Measurements from ENCODE around the gene GABRG3.

Gene GABRG3

DNA sequence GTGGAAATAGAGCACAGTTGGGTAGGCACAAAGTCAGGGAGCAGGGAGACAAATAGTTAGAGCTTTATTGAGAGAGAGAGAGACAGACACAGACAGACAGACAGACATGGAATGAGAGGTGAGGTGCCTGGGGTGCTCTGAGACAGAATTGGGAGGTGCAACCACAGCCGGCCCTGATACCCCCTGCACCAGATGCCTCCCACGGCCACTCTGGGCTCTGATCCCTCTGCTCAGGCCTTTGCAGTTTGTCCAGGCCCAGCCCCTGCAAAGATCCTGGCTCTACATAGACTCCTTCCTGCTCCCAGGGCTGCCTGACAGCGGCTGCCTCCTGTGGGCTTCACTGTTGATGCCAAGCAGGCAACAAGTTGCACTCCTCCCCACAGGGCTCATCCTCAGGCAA, 283.8 kb downstream of the GABRG3 start:
- no peak for DNase-seq

DNA sequence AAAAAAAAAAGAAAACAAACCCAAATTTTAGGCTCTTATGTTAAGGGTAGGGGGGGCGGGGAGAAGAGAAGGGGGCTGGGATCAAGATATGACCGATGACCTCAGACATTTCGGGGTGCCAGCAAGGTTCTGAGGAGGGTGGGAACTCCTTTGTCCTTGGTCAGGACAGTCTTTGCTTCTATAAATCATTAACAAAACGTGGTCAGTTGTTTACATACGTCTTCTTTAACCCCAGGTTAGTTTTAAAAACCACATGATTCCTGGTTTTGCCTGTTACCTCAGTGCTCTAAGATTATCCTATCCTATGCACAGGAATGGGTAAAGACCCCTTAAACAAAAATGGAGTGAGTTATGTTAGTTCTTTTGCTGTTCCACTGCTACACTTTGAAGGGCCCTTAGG, 285.5 kb downstream of the GABRG3 start:
- no peak for DNase-seq

DNA sequence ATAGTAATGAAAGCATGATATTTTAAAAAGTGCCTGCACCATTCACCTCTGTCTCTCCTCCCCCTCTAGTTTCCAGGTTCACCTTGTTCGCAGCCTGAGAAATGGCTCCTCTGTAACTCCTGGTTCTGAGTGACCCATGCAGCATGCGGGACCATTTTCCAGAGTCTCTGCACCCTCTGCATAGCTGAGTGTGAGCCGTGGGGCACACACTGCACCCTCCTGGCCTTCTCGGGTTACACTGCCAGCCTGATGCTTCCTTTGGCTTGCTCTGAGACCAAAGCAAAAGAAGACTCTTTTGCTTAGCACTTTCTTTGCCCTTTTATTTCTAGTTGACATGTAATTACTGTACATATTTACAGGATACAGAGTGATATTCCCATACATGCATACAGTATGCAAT, 287.3 kb downstream of the GABRG3 start:
- no peak for DNase-seq

DNA sequence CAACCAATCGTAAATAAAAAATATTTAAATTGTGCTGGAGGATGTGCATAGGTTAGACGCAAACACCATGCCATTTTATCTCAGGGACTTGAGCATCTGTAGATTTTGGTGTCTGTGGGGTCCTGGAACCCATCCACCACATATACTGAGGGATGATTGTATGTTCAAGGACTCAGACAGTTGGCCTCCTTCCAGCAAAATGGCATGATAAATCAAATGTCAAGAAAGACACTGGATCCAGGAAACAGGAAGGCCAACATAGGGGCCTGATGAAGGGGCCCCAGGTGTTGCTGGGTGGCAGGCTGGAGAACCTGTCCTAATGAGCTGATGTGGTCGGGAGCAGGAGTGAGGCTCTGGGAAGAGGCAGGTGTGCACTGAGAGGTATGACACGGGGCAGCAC, 289.5 kb downstream of the GABRG3 start:
- no peak for DNase-seq

DNA sequence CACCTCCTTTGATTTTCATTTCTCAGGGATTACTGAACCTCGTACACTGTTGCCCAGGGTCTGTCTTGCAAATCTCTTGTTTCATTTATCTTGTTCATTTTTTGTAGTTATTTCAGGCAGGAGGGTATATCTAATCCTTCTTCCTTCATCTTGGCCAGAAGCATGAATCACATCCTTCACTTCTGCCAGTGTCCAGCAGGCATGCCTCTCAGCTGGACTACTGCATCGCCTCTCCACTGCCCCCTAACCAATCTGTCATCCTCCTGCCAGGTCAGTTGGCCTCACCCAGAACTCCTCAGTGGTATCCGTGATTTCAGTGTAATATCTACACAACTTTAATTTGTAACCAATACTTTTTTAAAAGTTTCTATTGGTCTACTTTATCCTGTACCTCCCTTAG, 297.9 kb downstream of the GABRG3 start:
- no peak for DNase-seq

DNA sequence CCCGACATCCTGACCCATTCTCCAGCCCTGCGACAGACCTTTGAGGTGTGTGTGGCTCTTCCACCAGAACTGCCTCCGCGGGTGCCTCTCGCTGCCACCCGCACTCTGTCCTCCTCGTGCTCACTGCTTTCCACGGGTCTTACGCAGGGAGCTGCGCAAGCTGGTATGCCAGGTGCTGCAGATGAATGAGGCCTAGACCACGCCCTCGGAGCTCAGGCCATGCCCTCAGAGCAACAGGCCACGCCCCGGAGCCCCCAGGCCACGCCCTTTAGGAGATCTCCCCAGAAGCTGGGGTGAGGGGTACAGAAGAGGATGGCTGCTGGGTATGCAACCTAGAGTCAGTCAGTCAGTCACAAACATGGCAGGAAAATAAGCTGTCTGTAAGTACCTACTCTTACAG, 300.3 kb downstream of the GABRG3 start:
- DNase-seq: no peak

DNA sequence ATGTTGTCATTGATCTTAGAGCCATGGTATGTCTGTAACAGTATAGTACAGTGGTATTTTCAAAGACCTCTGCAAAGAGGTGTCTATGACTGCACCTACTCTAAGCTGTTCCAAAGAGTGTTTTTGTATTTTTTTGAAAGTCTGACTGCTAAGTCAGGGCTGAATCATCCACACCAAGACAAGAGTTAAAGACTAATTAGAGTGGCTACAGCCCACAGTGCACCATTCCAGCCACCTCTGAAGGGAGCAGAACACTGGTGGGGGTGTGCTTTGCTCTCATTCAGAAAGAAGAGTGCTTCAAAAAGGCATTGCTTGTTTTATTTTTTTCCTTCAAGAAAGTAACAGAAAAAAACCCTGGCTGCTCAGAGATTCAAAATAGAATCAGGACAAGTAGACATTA, 301.4 kb downstream of the GABRG3 start:
- DNase-seq: no peak

DNA sequence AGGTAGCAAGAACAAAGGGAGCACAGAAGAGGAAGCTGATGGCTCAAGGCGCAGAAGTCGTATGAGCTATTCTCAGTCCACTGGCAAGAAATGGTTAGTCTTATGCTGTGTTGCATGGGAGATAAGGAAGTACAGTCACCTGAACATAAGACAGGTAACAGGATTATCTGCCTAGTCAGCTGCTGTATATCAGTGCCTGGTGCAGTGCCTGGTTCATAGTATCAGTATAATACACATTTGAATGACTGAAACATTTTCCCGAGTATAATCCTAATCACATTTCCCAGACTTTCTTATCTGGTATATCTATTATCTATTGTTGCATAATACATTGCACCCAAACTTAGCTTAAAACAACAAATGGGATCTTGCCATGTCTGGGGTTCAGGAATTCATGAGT, 302.5 kb downstream of the GABRG3 start:
- no peak for DNase-seq

DNA sequence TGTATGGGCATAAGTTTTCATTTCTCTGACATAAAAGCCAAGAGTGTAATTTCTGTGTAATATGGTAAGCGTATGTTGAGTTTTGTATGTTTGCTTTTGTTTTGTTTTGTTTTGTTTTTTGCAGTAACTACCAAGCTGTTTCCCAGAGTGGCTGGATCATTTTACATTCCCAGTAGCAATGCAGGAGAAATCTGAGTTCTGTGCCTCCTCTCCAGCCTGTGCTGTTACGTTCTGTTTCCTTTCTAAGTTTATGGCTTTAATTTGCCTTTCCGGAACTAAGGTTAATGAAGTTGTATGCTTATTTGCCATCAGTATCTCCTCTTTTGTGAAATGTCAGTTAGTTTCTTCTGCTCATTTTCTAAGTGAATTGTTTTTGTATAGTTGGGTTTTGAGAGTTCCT, 307.8 kb downstream of the GABRG3 start:
- DNase-seq: no peak

DNA sequence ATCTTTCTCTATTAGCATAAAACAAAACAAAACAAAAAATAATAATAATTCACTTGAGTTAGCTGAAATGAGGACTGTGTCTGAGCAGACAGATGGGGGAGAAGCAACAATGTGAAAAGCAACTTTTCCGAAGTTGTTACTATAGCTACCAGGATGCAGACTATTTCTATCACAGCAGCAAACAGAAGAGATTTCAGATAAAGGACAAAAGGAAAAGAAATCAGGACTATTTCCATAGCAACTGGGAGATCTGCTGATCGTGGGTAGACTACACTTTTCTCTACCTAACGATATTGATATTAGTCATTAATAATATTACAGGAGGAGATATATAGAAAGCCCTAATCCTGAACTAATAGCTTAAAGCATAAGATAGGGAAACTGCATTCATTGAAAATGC, 321.7 kb downstream of the GABRG3 start:
- no peak for DNase-seq

DNA sequence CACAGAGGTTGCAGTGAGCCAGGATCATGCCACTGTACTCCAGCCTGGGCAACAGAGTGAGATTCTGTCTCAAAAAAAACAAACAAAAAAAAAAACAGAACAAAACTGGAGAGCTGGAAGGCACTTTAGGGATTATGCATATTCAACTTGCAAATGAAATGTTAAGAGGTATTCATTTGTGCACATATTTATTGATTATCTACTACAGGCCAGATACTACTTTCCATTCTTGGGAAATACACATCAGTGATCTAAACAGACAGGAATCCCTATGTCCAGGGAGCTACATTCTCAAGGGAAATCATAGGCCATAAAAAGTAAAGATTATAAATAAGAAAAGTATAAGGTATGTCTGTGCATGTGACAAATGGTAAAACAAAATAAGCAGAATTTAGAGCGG, 322.6 kb downstream of the GABRG3 start:
- DNase-seq: no peak

DNA sequence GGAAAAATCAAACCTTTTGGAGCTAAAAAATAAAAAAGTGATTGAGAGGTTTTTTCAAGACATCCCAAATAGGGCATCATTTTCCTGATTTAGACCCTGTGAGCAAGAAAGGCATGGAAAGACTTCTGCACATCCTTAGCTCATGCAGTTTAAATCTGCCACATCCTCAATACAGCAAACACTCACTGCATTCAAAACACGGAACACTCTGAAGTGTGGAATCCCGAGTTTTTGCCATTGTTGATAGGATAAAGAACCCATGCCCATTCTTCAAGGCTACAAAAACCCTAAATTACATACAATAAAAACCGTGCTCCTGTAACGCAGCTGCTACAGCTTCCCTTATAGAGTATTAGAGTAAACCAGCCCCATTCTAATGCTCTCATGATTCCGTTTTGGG, 346.8 kb downstream of the GABRG3 start:
- no peak for DNase-seq

DNA sequence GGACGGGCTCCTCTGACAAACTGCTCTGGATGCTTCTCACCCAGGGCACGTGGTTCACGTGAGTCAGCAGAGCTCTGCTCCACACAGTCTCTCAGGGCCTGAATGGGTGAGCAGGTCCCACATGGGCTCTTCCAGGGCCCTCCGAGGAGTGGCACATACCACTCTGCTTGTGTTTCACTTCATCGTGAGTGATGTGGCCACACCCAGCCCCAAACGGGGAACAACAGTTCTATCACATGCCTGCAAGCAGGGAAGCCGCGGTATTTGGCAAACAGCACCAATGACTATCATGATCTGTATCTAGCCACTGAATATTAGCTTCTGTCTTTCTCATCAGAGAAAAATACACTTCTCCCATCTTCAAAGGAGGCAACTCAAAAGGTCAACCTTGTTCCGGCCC, 352.8 kb downstream of the GABRG3 start:
- no peak for DNase-seq

DNA sequence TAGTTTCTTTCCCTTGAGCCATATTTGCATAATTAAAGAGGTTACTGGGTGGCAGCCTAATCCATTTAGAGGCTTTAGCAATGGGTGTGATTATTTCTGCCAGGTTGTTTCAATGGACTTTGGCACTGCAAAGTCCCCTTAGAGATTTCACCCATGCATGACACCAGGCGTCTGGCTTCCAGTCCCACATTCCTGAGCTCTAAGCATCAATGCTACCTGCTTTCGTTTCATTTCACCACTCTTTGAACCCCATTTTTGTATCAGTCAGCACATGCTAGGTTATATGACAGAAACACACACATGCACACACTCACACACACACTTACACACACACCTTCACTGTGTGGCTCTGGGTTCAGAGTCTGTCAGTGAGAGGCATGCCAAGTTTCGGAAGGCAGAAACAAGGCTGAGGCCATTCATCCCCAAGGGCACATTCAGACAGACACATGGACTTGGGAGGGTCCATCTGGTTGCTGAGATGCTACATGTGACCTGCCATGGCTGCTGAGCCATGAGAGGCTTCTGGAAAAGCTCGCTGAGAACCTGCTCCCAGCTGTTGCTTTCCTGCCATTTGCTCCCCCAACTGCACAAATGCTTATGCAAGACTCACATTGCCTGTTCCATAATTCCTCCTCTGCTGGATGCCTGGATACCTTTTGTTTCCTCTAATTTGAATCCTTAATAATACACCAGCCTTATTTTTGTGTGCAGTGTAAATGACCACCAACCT, 354.1 kb downstream of the GABRG3 start:
- DNase-seq: no peak

DNA sequence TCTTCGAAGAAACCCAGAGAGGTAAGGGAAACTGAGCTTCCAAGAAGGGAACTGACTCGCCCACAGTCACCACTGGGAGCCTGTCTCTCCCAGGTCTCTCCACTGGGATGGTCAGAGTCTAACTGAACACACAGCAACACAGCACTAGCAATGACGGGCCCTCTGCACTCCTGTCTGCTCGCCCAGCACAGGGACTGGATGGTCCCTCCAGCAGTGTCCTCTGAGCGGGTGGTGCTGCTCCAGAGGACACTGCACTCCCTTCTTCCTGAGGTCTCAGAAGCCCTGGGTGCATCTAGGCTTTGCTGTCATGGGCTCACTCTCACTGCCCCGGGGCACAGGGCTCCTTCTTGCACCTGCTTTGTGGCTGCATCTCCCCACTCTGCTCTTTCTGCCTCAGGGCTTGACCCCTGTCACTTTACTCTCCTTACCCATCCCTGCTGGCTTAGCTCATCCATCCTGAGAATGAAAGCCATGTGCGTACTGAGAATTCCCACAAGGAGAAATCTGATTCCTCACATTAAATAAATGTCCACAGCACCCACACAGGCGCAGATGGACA, 356.6 kb downstream of the GABRG3 start:
- DNase-seq: no peak

DNA sequence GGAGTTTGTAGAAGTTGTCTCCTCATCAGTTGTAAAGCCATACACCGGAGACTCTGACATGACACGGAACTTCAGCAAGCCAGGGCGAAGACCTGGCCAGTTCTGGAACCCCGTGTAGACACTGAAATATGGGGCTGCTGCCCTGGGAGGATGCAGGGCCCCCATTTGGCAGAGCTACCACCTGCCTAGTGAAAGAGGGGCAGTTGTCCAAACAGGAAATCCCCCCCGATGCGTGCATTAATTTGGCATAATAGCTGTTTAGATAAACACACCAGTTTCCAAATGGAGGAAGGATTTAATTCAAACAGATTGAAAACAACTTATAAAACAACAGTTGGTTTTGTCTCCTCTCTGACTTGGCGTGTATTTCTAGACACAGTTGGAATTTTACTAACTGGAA, 357.2 kb downstream of the GABRG3 start:
- no peak for DNase-seq

DNA sequence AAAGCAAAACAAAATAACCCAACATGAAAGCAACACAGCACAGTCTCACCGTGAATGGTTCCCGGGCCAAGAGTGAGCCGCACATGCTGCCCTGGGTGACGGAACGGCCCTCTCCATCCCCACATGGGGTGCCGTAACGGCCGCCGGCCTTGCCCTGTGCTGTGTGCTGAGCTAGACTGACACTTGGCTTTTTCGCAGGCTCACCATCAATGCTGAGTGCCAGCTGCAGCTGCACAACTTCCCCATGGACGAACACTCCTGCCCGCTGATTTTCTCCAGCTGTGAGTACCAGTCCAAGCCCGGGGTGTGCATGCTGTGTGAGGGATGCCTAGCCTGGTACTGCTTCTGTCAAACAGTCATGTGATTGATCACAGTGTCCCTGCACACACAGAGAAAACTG, 357.6 kb downstream of the GABRG3 start:
- DNase-seq: no peak

DNA sequence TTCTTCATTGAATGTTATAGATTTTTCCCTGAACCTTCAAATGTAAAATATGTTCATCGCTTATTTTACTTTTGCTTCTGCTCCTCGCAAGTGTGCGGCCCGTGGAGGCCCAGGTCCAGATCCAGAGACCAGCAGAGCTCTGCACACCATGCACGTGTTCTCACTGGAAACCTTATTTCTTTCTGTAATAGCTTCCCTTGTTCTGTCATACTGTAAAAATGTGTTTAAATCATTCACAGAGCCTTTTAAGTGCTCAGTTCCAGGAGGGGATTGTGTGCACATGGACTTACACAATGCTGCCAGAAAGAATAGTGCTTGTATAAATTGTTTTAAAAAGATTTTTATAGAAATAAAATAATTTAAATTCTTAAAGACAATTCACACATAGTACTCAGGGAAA, 359.3 kb downstream of the GABRG3 start:
- DNase-seq: no peak

DNA sequence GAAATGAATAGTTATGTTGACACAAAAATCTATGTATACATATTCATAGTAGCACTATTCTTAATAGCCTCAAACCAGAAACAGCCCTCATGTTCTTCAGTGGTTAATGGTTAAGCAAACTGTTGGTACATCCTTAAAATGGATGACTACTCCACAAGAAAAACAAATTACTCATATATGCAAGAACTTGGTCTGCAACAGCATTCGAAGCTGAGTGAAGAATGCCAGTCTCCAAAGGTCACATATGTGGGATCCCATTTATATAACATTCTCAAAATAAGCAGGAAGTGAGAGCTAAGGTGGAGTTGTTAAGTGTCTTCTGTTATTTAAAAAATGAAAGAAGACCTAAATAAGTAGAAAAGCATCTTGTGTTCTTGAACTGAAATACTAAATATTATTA, 365.7 kb downstream of the GABRG3 start:
- DNase-seq: no peak

DNA sequence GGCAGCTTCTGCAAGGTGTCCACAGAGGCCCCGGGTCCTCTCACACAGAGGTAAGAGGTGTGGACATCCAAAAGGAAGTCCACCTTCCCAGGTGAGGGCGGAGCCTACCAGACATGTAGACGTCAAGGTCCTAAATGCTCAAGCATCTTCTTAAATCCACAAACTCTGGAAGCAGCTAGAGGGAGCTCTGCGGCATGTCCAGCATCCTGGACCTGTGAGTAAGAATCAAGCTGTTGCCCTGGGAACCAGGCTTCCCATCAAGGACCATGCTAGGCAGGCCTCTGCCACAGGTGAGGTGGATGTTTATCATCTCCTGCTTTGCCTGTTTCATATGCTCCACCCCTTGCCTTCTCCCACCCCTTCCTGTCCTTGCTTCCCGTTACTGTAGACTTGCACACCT, 368.2 kb downstream of the GABRG3 start:
- no peak for DNase-seq

DNA sequence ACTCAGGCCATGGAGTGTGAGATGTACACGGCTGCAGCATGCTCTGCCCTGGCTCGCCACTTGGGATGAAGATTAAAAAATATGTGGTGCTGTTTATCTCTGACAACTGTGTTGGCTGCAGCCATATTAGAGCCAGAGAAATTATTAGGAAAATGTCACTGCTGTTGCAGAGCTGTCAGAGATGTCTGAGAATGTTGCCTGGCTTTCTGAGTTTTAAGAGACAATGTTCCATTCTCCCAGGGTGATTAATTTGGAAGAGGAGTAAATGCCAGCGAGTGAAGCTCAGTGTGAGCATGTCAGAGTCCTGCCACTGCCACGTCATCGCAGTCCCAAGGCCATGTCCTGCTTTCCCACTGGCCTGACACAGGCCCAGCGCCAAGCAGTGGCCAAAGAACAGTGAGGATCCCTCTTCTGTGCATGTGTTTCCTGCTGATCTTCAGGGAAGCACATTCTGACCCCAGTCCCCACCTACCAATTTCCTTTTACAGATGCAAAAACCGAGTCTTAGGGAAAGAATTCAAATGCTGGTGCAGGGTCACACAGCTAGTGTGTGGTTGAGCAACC, 370.9 kb downstream of the GABRG3 start:
- no peak for DNase-seq

DNA sequence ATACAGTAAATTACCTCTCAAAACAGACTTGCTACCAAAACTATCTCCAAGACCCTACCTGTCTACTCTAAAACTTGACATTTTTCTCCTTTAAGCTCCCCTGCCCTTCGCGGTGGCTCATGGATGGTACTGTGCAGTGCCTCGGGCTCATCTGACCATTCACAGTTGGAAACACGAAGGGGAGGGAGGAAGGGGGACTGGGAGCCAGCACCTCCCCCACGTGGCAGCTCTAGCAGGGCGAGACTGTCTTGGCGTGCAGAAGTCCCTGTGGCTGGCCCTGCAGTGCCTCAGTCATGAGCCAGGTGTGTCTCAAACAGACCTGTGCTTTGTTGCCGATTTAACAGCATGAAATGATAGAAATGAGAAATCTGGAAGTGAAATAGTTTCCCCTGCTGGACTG, 372.0 kb downstream of the GABRG3 start:
- DNase-seq: no peak

DNA sequence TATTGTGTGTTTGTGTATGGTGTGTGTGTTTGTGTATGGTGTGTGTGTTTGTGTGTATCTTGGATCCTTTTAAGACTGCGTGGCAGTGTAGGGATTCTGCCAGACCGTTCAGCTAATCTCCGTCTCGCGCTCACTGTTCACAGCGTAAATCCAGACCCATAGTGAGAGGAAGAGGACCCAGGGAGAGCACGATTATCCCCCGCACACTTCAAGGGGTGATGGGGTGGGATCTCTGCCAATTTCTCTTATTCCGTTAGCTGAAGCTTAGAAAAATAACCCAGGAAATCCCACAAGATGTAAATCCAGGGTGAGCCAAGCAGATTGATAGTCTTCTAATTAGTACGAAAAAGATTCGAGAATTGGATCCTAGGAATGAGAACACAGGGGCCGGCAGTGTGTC, 381.2 kb downstream of the GABRG3 start:
- no peak for DNase-seq

DNA sequence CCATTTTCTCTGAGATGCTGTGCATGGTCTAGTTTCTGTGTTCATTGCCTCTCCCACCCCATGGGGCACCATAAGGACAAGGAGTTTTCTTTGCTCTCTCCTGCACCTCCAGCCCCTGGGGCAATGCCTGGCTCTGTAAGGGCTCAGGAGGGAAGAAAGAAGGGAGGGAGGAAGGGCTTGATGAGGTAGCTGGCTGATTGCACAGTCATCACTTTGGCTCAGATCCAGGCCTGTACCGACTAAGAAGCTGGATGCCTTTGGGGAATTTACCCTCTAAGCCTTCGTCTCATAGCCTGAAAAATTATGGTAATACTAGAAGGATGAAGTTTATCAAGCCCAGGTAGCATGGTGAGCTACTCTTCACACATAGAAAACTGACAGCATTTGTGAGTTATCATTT, 382.9 kb downstream of the GABRG3 start:
- DNase-seq: no peak
